Fibroblast of peridontal ligament (primary cell): ENCODE data around the gene RRP15.
"Not testable (repeated sequence)": the region's sequence is repeated elsewhere in the genome, so short reads cannot be mapped to it uniquely, and the experiment has no call there.

ENCODE experiments used
- DNase-seq: peaks from one replicate; pipeline ENCODE4 v3.0.0-alpha.2; 2010; ENCODE audit errors: extremely low read depth

RRP15 gene

DNA sequence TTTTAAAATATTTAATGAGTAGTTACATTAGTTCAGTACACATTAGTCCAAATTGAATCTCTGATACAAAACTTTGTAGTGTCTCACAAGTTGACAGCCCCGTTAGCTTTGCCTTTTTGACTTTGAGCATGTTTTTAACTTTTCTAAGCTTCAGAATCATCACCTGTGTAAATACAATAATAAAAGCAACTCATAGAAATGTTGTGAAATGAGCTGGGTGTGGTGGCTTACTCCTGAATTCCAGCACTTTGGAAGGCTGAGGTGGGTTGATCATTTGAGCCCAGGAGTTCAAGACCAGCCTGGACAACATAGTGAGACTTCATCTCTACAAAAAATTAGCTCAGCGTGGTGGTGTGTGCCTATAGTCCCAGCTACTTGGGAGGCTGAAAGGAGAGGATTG lies 11.1 kb downstream of the RRP15 start:
- DNase-seq, result no peak

DNA sequence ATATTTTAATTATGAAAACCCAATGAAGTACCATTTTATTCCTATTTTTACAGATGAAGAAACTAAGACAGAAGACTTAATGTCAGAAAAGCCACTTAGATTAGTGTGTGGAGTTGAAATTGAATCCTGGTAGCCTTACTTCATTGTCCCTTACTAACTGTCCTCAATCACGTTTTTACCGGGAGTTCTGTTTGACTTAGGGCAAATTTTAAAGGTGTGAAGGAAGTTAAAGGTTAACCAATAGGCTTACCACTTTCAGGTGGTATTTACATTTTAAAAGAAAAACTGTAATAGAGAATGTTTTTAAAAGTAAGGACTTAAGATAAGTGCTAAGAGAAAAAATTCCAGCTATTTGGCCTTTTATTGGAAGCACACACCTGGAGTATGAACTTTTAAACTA lies 12.4 kb downstream of the RRP15 start:
- no peak for DNase-seq

DNA sequence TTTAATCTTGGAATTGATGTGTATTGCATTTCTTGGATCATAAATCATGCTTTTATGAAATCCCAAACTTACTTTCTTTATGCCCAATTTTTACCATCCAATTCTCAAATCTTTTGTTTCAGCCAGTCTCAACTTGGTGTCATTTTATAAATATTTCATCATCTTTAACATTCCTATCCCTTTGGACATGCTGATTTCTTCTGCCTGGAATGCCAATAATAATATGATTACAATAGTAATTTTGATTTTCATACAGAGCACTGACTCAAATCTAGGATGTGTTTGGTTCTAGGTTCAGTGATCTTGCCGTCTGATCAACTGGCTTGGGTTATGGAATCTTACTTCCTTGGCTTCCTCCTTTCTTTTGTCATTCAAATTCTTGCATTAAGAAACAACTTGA lies 12.8 kb downstream of the RRP15 start:
- DNase-seq, result peak; percentile 25

DNA sequence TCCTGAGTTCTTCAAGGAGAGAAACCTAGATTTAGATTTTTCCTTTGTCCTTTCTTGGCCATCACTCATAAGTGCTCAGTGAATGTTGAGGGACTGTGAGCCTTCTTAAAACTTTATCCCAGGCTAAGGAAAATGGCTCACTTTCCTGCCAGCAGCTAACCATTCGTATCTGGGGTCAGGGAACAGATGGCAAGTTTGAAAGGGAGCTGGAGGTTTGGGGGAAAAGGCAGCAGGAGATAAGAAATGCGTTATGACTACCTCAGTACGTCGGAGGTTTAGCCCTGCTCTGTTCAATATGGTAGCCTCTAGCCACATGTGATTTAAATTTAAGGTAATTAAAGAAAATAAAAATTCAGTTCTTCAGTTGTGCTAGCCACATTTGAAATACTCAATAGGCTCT lies 13.3 kb downstream of the RRP15 start:
- no peak for DNase-seq

DNA sequence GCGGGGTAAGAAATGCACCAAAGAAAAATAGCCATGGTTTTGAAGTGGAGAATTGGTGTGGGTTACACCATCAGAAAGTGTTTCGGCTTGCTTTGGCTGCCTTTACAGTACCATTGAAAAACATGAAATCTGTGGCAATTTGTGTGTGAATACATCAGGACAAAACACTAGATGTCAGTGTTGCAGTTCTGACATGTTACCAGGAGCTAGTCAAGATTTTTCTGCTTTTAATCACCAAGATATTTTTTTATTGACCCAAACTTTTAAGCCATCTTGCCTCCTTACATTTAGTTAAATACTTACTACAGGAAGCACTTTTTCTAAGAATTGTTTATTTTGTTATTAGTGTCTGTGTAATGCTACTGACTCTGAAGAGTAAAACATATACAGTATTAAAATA lies 14.3 kb downstream of the RRP15 start:
- peak; percentile 87 for DNase-seq

DNA sequence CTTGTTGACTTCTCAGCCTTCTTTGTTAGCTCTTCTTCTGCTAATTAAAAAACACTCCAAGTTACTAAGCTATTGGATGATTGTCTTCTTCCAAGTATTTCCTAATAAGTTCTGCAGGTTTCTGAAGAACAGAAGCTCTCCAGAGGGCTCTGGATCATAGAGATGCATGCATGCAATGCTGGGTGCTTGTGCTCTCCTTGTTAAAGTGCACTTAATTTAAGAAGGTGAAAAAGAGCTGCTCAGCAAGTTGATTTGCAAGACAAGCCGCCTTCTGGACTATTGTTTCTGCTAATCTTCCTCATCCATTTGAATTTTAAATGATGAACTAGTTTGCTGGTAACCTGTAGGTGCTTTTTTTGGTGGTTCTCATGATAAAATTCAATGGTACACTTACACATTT lies 16.1 kb downstream of the RRP15 start:
- no peak for DNase-seq

DNA sequence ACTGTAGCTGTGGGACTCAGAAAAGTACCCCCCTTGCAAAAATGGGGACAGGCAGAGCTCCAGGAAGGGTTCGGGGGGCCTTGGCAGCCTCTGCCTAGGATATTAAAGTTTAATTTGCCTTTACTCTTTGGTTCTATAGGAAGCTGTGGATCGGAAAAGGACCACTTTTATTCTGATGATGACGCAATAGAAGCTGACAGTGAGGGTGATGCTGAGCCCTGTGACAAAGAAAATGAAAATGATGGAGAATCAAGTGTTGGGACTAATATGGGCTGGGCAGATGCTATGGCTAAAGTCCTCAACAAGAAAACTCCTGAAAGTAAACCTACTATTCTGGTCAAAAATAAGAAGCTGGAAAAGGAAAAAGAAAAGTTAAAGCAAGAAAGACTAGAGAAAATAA lies 17.1 kb downstream of the RRP15 start:
- no peak for DNase-seq

DNA sequence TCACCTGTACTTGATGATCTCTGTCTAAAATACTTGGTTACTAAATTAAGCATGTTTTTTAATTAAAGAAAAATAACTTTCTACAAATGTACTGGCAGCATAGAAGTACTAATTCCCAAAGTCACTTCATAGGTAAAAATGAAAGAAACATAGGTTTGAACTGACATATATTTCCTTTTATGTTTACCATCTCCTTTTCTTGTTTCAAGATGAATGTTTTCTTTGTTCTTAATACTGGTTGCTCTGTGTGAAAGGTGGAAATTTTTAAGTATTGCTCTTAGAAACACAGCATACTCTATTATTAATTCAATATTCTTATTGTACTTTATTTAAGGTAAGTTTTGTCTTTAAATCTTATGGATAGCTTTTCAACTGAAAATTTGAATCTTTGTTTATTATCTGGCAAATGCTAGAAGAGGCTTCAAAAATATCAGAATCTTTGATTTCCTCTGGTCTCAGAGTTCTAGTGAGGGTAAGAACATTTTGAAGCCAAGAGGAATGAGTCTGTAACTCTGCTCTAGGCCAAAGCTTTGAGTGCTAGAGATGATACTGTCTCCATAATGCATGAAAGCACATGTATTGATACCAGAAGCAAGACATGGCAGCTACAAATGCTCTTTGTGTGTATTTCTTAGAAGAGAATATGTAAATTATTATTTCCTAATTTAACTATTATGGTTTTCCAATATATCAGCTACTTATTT lies 18.2 kb downstream of the RRP15 start:
- DNase-seq, result no peak

DNA sequence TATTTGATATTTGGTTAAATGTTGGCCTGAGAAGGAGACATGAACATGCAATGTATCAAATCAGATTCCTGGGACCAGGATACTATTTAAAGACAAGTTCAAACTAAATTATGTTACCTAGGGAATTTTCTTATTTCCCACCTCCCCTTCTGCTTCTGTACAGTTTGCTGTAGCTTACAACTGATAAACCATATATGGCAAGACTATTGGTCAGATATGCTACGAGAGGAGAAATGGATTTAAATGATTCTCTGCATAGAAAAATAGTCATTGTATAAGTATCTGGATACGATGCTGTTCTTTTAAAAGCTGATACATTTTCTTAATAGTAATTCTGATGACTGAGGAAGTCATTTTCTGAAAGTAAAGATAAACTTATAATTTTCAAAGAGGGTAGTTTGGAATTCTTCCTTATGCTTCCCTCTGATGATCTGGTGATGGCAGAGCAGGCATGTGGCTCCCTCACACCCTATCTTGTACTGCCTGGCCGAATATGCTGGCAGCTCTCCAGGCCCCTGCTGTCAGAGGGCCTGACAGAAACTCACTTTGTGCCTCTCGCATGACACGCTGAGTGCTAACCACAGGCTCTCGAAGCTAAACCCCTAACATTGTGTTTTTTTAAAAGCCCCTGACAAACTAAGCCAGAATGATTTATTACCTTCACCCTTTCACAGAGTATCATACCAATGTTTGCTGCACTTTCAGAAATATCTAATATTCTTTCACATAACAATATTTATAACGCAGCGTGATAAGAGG lies 19.4 kb downstream of the RRP15 start:
- no peak for DNase-seq

DNA sequence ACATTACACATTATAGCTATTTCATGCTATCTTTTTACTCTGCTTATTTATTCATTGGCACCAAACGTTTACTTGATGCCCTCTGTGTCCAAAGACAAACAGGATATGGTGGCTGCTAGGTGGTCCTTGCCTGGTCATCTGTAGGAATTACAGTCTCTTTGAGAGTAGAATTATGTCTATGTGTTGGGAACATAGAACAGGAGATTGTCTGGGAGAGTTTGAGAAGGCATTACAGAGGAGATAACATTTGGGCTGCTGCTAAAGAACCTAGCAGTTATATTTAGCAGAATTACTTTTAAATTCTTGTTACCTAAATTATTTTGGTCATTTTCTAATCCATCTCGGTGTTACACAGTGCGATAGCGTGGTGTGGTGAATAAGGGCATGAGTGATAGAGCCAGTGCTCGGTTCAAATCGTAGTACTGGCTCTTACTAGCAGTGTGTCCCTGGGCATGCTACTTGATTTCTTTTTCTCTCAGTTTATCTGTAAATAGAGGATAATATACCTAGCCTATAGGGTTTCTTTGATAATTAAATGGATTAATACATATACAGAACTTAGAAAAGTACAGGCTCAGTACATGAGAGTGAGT lies 20.5 kb downstream of the RRP15 start:
- no peak for DNase-seq

DNA sequence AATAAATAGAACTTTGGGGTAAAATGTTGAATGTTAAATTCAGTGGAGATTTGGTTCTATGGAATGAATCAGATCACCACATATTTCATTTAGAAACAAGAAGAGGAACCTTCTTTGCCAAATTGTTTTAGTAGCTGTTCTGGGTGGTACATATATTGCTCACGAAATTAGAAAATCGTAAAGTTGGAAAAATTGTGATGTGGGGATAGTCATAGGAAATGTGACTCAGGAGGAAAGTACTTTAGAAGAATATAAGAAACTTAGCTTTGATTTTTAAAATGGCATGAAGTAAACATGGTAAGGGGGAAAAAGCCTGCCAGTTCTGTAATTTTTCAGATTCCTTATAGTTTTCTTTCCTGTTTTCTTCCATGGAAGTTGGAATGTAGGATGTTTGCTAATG lies 27.4 kb downstream of the RRP15 start:
- no peak for DNase-seq

DNA sequence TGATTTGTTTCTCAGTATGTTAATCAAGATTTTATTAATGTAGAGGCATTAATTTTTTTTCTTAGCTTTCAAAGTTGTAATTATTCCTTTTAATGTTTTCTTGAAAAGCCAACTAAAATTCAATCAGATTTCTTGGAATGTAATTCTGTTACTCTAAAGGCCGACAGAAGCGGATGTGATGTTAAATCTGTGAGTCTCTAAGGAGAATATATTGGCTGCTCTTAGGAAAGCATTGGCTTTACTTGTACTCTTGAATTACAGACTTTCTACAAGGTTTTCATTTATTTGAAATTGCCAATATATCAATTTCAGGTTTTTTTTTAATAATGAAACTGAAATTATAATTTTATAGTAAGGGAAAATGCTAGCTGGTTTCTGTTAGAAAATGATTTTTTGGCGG lies 29.2 kb downstream of the RRP15 start:
- no peak for DNase-seq

DNA sequence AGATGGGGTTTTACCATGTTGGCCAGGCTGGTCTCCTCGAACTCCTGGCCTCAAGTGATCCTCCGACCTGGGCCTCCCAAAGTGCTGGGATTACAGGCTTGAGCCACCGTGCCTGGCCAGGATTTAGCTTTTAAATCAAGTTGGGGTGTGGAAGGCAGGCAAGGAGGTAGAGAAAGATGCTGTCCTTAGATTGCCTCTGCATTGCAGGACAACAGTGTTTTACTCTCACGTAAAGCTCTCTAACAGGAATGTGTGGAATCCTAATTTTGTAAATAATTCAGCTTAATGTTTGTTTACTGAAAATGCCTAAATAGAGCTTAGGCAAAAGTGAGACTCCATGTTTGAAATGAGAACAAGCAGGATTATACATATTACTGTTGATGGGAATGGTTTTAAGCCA lies 30.5 kb downstream of the RRP15 start:
- no peak for DNase-seq

DNA sequence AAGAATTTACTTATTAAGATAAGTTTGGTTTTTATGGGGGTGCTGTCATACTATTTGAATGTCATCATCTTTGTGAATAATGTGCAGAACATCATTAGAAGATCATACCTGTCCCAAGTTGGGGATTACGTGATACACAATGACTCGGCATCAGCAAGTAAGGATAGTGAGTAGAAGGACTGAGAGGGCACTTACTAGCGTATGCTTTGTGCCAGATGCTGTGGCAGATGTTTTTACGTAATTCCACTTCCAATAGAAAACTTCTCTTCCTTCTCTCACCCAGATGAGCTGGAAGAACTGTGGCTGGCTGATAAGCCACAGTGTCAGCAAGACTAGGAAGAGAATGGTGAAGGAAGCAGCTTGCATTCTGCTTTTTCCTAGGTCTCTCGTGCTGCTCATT lies 32.0 kb downstream of the RRP15 start:
- no peak for DNase-seq

DNA sequence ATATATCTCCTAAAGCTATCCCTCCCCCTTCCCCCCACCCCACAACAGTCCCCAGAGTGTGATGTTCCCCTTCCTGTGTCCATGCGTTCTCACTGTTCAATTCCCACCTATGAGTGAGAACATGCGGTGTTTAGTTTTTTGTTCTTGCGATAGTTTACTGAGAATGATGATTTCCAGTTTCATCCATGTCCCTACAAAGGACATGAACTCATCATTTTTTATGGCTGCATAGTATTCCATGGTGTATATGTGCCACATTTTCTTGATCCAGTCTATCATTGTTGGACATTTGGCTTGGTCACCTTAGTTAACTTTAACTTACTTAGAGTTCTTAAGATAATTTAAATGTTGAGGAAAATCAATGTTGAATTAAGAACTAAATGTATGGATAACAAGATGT lies 35.1 kb downstream of the RRP15 start:
- not testable (repeated sequence) for DNase-seq

DNA sequence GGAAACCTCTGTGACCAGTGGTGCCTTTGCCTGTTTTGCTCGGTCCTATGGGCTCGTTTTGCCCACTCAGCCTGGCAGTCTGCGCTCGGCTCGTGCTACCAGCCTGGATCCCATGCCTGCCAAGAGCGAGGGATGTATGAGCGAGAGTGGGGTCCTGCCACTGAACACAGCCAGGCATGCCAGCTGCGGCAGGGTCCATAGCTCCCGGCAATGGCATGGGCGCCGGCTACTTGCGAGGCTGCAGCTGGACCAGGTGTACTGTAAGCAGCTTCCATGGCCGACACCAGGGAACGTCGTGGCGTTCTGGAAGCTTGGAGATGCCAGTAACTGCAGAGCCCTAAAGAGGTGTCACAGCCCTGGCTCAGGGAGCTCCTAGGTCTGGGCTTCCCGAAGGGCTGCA lies 37.7 kb downstream of the RRP15 start:
- DNase-seq, result no peak

DNA sequence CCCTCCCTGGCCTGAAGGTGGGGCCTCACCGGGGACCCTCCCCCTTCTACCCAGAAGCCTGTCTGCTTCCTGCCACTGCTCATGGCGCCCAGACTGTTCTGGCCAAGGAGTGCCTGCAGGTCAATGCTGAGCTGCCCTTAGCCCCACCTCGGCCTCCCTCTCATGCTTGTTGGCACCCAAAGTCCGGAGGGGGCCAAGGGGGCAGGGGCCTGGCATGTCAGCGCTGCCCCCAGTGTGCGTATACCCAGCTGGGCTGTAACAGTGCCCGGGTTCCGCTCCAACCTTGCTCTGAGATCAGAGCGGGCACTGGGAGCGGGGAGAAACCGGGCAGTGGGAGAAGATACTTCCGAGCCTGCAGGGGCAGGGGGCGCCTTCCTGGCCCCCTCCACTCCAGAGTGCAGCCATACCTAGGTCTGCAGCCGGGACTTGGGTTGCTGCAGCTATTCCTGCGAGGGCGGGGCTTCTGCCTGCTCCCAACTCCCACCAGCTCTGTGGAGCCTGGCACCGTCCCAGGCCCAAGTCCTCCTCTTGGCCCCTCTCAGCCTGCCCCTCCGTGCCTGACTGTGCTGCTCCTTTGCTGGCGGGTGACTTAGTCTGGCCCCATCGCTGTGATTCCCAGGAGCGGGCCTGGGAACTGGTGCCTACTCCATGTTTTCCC lies 38.6 kb downstream of the RRP15 start:
- DNase-seq, result no peak

DNA sequence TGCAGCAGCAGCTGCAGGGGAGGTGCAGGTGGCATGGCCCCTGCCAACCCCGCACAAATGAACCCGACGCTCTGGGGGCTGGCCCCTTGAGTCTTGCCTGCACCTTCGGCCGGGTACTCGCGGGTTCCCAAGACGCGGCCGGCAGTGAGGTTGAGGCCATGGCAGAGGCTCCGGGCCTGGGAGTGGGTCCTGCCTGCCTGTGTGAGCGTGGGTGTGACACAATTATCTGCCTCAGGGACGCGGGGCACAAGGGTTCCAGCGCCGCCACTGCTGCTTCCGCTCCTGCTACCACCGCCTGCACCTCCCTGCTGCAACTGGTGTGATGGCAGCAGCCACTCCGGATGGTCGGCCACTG lies 39.1 kb downstream of the RRP15 start:
- no peak for DNase-seq

DNA sequence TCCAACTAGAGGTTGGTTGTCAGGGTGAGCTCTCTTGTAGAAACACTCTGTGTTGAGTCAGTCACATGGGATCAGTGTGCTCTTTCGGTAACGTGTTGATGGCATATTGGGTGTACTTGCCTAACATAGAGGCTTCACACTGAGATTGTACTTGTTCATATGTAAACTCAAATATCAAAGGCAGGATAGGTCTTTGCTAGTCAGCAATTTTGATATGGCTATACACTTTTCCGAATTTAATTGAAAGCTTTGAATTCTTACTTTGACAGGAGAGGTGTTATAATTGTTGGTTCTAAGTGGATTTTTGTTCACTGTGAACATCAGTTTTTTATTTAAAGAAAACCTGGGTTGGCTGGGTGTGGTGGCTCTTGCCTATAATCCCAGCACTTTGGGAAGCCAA lies 43.7 kb downstream of the RRP15 start:
- no peak for DNase-seq

DNA sequence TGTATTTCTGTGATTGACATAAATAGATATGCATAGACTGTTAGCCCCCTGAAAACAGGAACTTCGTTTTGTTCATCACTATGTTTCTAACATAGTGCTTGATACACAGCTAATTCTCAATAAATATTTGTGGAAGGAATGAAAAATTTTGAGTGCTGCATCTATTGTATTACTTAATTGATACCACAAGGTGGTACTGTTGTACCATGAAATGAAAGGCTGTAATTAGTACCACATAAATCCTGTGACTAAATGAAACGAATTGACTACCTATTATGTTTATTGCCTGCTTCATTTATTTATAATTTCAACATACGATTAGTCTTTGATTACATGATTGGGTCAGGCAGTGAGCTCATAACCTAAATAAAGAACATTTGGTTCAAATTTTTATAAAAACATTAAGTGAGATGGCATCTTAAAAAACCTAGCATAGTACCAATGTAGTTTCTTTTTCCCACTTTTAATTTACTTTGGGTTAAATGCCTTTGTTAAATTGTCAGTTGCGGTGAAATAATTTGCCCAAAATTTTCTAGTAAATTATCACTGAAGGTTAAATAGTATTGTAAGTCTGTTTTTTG lies 45.0 kb downstream of the RRP15 start:
- DNase-seq, result peak; percentile 79

DNA sequence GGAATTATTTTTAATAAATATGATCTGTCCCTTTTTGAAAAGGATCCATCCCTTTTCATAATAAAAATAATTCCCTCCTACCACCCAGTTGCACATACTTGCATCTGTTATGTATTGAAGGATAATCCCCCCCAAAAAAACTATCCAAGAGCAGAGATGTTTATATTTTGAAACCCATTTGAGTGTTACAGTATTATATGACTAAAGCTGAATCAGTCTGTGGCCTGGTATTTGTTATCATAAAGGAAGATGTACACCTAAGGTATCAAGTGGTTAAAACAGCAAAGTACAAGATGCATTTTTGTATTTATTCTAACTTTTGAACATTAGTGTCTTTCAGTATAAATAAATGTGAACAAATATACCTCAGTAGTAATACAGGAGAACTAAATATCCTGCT lies 47.3 kb downstream of the RRP15 start:
- DNase-seq, result peak; percentile 20

DNA sequence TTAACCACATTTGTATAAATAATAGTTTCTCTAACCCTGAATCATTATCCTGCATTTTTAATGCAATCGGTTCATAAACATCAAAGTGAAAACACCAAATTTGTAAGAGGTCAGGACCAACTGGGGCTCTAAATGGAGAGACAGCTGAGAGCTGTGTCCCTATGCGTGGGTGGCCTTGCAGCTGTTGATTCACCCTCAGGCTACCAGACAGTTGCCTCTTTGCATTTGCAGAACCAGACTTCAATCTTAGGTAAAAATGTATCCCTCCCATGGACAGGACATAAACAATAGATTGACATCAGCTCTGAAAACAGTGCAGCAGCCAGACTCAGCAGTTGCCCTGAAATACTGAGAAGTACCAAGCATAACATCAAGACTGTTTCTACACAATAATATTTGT lies 51.2 kb downstream of the RRP15 start:
- no peak for DNase-seq
